ENCODE measurements around the gene CA11.

GRCh38 chr19:48635966-48636858 is 9.8 kb downstream of the CA11 start:
- TF ChIP-seq ZNF114 (CRISPR knock-in tag; IDR thresholded peaks at IDR 0.05) (no peak), CTCF (conservative IDR thresholded peaks at IDR 0.05; ENCODE audit: low read depth in 2 of 2) (no peak), POLR2AphosphoS5 (IDR thresholded peaks at IDR 0.05; ENCODE audit: low read depth) (no peak), EZH2phosphoT487 (IDR thresholded peaks at IDR 0.05; ENCODE audit: unreplicated experiment) (no peak), EZH2 (IDR thresholded peaks at IDR 0.05; ENCODE audit: low read depth, unreplicated experiment) (no peak), CREB1 (CRISPR knock-in tag; IDR thresholded peaks at IDR 0.05; ENCODE audit: low read depth) (no peak), NANOG (IDR thresholded peaks at IDR 0.05; ENCODE audit: borderline replicate concordance) (no peak)
- TF ChIP-seq, protein P1, sequence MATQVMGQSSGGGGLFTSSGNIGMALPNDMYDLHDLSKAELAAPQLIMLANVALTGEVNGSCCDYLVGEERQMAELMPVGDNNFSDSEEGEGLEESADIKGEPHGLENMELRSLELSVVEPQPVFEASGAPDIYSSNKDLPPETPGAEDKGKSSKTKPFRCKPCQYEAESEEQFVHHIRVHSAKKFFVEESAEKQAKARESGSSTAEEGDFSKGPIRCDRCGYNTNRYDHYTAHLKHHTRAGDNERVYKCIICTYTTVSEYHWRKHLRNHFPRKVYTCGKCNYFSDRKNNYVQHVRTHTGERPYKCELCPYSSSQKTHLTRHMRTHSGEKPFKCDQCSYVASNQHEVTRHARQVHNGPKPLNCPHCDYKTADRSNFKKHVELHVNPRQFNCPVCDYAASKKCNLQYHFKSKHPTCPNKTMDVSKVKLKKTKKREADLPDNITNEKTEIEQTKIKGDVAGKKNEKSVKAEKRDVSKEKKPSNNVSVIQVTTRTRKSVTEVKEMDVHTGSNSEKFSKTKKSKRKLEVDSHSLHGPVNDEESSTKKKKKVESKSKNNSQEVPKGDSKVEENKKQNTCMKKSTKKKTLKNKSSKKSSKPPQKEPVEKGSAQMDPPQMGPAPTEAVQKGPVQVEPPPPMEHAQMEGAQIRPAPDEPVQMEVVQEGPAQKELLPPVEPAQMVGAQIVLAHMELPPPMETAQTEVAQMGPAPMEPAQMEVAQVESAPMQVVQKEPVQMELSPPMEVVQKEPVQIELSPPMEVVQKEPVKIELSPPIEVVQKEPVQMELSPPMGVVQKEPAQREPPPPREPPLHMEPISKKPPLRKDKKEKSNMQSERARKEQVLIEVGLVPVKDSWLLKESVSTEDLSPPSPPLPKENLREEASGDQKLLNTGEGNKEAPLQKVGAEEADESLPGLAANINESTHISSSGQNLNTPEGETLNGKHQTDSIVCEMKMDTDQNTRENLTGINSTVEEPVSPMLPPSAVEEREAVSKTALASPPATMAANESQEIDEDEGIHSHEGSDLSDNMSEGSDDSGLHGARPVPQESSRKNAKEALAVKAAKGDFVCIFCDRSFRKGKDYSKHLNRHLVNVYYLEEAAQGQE (IDR thresholded peaks at IDR 0.05; ENCODE audit: unreplicated experiment): no peak
- TF ChIP-seq, protein P2, sequence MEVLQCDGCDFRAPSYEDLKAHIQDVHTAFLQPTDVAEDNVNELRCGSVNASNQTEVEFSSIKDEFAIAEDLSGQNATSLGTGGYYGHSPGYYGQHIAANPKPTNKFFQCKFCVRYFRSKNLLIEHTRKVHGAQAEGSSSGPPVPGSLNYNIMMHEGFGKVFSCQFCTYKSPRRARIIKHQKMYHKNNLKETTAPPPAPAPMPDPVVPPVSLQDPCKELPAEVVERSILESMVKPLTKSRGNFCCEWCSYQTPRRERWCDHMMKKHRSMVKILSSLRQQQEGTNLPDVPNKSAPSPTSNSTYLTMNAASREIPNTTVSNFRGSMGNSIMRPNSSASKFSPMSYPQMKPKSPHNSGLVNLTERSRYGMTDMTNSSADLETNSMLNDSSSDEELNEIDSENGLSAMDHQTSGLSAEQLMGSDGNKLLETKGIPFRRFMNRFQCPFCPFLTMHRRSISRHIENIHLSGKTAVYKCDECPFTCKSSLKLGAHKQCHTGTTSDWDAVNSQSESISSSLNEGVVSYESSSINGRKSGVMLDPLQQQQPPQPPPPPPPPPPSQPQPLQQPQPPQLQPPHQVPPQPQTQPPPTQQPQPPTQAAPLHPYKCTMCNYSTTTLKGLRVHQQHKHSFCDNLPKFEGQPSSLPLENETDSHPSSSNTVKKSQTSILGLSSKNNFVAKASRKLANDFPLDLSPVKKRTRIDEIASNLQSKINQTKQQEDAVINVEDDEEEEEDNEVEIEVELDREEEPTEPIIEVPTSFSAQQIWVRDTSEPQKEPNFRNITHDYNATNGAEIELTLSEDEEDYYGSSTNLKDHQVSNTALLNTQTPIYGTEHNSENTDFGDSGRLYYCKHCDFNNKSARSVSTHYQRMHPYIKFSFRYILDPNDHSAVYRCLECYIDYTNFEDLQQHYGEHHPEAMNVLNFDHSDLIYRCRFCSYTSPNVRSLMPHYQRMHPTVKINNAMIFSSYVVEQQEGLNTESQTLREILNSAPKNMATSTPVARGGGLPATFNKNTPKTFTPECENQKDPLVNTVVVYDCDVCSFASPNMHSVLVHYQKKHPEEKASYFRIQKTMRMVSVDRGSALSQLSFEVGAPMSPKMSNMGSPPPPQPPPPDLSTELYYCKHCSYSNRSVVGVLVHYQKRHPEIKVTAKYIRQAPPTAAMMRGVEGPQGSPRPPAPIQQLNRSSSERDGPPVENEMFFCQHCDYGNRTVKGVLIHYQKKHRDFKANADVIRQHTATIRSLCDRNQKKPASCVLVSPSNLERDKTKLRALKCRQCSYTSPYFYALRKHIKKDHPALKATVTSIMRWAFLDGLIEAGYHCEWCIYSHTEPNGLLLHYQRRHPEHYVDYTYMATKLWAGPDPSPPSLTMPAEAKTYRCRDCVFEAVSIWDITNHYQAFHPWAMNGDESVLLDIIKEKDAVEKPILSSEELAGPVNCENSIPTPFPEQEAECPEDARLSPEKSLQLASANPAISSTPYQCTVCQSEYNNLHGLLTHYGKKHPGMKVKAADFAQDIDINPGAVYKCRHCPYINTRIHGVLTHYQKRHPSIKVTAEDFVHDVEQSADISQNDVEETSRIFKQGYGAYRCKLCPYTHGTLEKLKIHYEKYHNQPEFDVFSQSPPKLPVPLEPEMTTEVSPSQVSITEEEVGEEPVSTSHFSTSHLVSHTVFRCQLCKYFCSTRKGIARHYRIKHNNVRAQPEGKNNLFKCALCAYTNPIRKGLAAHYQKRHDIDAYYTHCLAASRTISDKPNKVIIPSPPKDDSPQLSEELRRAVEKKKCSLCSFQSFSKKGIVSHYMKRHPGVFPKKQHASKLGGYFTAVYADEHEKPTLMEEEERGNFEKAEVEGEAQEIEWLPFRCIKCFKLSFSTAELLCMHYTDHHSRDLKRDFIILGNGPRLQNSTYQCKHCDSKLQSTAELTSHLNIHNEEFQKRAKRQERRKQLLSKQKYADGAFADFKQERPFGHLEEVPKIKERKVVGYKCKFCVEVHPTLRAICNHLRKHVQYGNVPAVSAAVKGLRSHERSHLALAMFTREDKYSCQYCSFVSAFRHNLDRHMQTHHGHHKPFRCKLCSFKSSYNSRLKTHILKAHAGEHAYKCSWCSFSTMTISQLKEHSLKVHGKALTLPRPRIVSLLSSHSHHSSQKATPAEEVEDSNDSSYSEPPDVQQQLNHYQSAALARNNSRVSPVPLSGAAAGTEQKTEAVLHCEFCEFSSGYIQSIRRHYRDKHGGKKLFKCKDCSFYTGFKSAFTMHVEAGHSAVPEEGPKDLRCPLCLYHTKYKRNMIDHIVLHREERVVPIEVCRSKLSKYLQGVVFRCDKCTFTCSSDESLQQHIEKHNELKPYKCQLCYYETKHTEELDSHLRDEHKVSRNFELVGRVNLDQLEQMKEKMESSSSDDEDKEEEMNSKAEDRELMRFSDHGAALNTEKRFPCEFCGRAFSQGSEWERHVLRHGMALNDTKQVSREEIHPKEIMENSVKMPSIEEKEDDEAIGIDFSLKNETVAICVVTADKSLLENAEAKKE (CRISPR knock-in tag; IDR thresholded peaks at IDR 0.05): no peak

Measured in GM23338 (cell line).